A673 (cell line): ENCODE measurements around the gene TNKS1BP1.

ENCODE experiments used
- CTCF ChIP-seq: fragments of 300-800, 200-600 bp; sonication (generic); conservative IDR thresholded peaks from 2 replicates; pipeline ENCODE4 v1.5.1; 2017; ENCODE audit warnings: low read depth, mild to moderate bottlenecking, antibody characterized with exemption, low read length, moderate library complexity, mixed read lengths
- EZH2 ChIP-seq: fragments of 200-600 bp; sonication (generic); IDR thresholded peaks from 2 replicates; pipeline ENCODE4 v1.6.1; 2017; ENCODE audit warnings: borderline replicate concordance, low read depth, mild to moderate bottlenecking, mixed read lengths, antibody characterized with exemption, low read length; ENCODE audit not compliant: poor library complexity, severe bottlenecking

GRCh38 chr11:57251491-57252104, 73.2 kb downstream of the TNKS1BP1 start:
- TF ChIP-seq CTCF (no peak), EZH2 (no peak)
